ENCODE measurements around the gene CXorf65.

The CXorf65 gene

GRCh38 chrX:71056867-71057266 is 49.7 kb downstream of the CXorf65 start:
- Mint-ChIP-seq H3K4me1 (no peaks in the 10 kb centered on the region), H3K9me3 (no peaks in the 10 kb centered on the region), H3K4me3 (no peak overlapping the region), H3K27ac (no peak overlapping the region), H3K27me3 (ENCODE audit: low read depth) (no peaks in the 10 kb centered on the region), H3K36me3 (ENCODE audit: low read depth) (peaks cover 30% of the 10 kb centered on the region)
- TF ChIP-seq CTCF (IDR thresholded peaks at IDR 0.05; ENCODE audit: unreplicated experiment in 3 of 3), result no peak

Measured in nephron (organoid).